ENCODE results near the gene TIAM2.
"Not testable (repeated sequence)": the region's sequence is repeated elsewhere in the genome, so short reads cannot be mapped to it uniquely, and the experiment has no call there.

Gene TIAM2

GRCh38 chr6:155212616-155213380, 217.7 kb downstream of the TIAM2 start:
- no peak for DNase-seq

DNA sequence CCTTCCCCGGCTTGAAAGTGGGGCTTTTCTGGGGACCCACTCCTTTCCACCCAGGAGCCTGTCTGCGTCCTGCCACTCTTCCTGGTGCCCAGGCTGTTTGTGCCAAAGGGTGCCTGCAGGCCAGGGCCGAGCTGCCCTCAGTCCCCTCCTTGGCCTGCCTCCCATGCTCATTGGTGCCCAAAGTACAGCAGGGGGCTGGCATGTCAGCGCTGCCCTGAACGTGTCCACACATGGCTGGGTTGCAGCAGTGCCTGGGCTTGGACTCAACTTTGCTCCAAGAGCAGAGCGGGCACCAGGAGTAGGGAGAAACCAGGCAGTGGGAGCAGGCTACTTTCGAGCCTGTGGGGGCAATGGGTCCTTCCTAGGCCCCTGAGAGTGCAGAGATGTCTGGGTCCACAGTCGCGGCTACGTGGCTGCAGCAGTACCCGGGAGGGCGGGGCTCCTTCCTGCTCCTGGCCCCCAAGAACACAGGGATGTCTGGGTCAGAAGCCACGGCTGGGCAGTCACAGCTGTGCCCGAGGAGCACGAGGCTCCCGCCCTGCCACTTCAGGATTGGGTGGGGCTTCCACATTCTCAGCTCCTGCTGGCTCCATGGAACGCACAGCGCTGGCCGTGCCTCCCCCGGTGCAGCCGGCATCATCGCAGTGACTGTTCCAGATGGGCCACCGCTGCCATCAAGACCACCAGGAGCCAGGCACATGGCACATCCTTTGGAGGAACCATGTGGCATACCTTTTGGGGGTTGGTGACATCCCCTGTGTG, 218.7 kb downstream of the TIAM2 start:
- no peak for DNase-seq

DNA sequence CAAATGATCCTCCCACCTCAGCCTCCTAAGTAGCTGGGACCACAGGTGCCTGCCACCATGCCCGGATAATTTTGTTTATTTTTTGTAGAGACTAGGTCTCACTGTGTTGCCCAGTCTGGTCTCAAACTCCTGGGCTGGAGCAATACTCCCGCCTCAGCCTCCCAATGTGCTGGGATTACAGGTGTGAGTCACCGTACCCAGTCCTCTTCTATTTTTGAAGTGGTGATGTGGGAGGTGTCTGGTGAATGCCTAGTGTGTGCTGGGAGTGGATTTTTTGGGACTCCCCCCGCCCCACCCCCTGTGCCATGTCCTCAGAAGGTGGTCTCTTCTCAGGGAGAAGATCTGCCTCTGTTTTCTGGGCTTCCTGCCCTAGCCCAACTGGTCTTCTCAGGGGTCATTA, 220.8 kb downstream of the TIAM2 start:
- no peak for DNase-seq

- DNase-seq, result no peak
These were observed 221.4 kb downstream of the TIAM2 start for GRCh38 chr6:155216312-155217046.

- not testable (repeated sequence) for DNase-seq
These were observed 223.6 kb downstream of the TIAM2 start for GRCh38 chr6:155218711-155219110.

DNA sequence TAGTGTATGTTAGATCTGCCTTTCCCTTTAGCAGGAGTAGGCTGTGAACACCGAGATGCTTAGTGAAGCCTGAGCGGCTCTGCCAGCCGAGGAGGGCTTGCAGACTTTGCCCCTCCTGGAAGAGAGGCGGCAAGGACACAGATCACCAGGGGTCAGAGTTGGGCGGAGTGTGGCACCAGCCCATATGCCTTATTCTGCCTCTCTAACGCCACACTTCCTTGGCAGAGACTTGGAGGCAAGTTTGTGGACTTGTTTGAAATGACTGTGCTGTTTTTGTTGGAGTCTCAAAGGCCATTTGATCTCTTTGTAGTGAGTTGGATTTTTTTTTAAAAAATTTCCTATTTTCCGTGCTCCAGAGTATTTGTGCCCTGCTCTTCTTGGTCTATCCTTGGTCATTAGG, 224.2 kb downstream of the TIAM2 start:
- no peak for DNase-seq

GRCh38 chr6:155219858-155220301, 224.8 kb downstream of the TIAM2 start:
- DNase-seq, result no peak

GRCh38 chr6:155221086-155221485, 226.0 kb downstream of the TIAM2 start:
- no peak for DNase-seq

DNA sequence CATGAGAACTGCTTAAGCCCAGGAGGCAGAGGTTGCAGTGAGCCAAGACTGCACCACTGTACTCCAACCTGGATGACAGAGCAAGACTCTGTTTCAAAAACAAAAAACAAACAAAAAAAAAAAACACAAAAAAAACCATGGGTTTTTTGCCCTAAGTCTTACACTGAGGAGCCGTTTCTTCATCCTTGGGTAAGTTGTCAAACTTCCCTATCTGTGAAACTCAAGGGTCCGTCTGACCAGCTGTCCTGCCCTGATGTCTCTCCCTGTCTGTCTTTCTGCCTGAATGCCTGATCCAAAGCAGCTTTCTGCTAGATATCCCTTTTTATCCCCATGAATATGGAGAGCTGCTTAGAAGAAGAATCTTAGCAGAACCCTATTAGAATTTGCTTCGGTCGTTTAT, 227.4 kb downstream of the TIAM2 start:
- DNase-seq, result no peak

DNA sequence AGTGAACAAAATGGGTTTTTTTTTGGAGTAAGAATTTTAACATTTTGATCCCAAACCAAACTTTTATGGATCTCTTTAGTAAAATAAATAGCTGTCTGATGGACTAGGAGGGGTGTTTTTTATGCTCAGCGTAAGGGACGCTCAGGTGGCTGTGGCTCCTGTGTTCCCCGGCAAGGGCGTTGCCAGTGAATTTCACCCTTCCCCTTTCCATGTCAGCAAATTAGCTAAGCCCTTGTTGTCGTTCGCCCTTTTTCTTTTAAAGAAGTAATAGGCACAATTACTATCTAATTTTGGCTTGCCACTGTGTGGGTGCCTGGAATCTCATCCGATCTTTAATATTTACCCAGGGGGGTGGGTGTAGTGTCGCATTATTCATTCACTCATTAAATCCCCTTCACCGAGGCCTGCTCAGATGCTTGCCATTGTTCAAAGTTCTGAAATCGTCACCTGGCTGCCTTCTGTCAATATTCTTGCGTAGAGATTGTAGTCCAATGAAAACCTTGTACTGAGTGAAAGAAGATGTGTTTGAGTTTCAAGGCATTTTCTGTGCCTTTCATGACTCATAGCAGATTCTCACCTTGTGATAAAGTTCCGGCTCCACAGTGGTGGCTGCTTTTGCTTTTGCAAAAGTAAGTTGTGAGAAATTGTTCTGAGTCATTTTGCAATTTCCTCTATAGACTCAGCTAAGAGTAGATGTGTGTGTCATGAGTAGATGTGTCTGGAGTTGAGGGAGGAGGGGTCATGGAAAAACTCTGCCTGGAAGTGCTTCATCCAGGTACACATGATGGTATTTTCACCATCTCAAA, 228.7 kb downstream of the TIAM2 start:
- peak; percentile 42 to 56 for DNase-seq

GRCh38 chr6:155224618-155225017, 229.5 kb downstream of the TIAM2 start:
- no peak for DNase-seq

DNA sequence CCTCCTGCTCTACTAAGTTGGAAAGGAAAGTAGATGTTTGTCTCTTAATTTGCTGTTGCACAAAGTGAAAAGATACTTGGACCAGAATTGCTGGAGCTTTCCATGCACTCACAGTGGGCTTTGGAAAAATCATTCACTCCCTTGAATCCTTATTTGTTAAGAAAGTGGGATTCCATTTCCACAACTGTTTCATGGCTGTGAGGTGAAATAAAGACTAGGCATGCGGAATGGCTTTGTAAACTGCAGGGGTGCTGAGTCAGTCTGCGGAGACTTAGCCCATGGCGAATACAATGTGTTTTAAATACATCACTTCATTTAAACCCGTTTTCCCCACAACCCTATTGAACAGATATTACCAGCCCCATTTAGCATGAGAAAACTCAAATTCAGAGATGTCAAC, 231.9 kb downstream of the TIAM2 start:
- no peak for DNase-seq

- DNase-seq, result no peak
These were observed 233.5 kb downstream of the TIAM2 start for GRCh38 chr6:155228546-155229166.

DNA sequence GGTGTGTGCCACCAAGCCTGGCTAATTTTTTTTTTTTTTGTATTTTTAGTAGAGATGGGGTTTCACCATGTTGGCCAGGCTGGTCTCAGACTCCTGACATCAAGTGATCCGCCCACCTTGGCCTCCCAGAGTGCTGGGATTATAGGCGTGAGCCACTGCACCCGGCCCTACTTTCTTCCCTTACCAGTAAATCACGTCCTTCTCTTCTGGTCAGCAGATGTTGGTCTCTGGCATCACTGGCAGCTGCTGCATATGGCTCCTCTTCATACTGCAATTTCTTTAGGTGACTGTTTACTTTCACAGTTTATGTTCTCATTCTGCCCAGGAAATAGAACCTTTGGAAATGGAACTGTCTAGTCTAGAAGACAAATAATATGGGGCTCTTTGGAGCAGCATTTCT, 235.9 kb downstream of the TIAM2 start:
- not testable (repeated sequence) for DNase-seq

DNA sequence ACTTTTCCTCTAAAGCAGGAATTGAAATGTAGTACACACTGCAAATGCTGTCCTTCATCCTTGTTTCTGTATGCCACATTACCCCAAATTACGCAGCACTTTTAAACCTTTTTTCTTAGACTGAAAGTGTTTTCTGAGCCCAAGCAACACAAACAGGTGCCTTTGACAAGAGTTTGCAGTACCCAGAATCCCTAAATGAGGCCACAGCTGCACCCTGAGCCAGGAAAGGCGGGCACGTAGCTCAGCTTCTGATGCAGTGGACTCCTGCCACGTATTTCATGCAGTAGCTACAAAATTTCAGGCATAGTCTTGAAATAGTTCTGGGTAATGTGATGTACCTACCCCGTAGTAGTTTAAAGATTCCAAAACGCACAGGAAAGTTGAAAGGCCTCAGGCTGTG, 237.7 kb downstream of the TIAM2 start:
- no peak for DNase-seq

- DNase-seq, result no peak
These were observed 239.1 kb downstream of the TIAM2 start for GRCh38 chr6:155234167-155234566.

DNA sequence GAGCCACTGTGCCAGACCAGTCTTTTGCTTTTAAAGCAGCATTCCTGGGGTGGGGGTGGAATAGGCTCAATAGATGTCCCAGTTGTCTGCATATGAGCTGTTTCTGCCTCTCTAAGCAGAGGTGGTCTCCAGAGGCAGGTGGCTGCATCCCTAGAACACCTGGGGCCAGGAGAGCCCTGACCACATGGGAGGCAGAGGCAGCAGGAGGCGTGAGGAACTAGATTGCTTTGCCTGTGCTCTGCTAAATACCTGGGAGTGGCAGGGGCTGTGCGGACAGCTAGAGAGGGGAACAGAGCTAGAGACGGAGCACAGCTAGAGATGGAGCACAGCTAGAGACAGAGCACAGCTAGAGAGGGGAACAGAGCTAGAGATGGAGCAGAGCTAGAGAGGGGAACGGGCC, 239.6 kb downstream of the TIAM2 start:
- no peak for DNase-seq

- DNase-seq, result no peak
These were observed 240.0 kb downstream of the TIAM2 start for GRCh38 chr6:155235087-155235486.

DNA sequence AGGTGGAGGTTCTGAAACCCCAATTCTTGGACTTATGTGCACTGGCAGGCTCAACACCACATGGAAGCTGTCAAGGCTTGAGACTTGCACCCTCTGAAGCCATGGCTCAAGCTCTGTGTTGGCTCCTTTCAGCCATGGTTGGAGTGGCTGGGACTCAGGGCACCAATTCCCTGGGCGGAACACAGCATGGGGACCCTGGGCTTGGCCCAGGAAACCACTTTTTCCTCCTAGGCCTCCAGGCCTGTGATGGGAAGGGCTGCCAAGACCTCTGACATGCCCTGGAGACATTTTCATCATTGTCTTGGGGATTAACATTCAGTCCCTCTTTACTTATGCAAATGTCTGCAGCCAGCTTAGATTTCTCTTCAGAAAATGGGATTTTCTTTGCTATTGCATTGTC, 242.5 kb downstream of the TIAM2 start:
- DNase-seq, result no peak

GRCh38 chr6:155240905-155241600, 245.9 kb downstream of the TIAM2 start:
- no peak for DNase-seq

- no peak for DNase-seq
These were observed 246.9 kb downstream of the TIAM2 start for GRCh38 chr6:155241966-155242365.

- no peak for DNase-seq
These were observed 249.3 kb downstream of the TIAM2 start for GRCh38 chr6:155244434-155244833.
